ENCODE measurements around the gene GHITM. TPM values are rescaled to one million over a fixed set of nuclear protein-coding genes. Genes with fewer than 3 reads are reported as not detected.
A peak's percentile ranks its signal among the peaks of the same experiment; 100 is the strongest.

The GHITM gene
- total and polyA plus RNA-seq, 2 of the 13 experiments (the other 11 are each of a cell fraction or from before 2014, with no cell fraction given), result 163 to 212 TPM

- TF ChIP-seq SNAPC4 (CRISPR knock-in tag; IDR thresholded peaks at IDR 0.05), result 0 out of 2 replicates have a peak, but pooled peaks have one; percentile 63
- TF ChIP-seq, protein P1, sequence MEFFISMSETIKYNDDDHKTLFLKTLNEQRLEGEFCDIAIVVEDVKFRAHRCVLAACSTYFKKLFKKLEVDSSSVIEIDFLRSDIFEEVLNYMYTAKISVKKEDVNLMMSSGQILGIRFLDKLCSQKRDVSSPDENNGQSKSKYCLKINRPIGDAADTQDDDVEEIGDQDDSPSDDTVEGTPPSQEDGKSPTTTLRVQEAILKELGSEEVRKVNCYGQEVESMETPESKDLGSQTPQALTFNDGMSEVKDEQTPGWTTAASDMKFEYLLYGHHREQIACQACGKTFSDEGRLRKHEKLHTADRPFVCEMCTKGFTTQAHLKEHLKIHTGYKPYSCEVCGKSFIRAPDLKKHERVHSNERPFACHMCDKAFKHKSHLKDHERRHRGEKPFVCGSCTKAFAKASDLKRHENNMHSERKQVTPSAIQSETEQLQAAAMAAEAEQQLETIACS (CRISPR knock-in tag; IDR thresholded peaks at IDR 0.05), result no peak
- TF ChIP-seq ELF4 (CRISPR knock-in tag; IDR thresholded peaks at IDR 0.05; ENCODE audit: borderline replicate concordance), result no peak
- peak; percentile 58 for TF ChIP-seq ZBTB34 (CRISPR knock-in tag; IDR thresholded peaks at IDR 0.05)
- no peak for TF ChIP-seq SCMH1 (CRISPR knock-in tag; IDR thresholded peaks at IDR 0.05; ENCODE audit: borderline replicate concordance)
- TF ChIP-seq PAF1 (CRISPR knock-in tag; IDR thresholded peaks at IDR 0.05), result no peak
- TF ChIP-seq ZNF256 (CRISPR knock-in tag; conservative IDR thresholded peaks at IDR 0.05), result no peak
- TF ChIP-seq ZNF550 (CRISPR knock-in tag; IDR thresholded peaks at IDR 0.05; ENCODE audit: borderline replicate concordance), result peak; percentile 92
- no peak for TF ChIP-seq ZNF678 (CRISPR knock-in tag; IDR thresholded peaks at IDR 0.05)
- no peak for TF ChIP-seq ZNF207 (IDR thresholded peaks at IDR 0.05; ENCODE audit: borderline replicate concordance)
- TF ChIP-seq FOXA3 (CRISPR knock-in tag; IDR thresholded peaks at IDR 0.05), result peak; percentile 33; the same call in 1 of the 2 replicates
- TF ChIP-seq, protein P2, sequence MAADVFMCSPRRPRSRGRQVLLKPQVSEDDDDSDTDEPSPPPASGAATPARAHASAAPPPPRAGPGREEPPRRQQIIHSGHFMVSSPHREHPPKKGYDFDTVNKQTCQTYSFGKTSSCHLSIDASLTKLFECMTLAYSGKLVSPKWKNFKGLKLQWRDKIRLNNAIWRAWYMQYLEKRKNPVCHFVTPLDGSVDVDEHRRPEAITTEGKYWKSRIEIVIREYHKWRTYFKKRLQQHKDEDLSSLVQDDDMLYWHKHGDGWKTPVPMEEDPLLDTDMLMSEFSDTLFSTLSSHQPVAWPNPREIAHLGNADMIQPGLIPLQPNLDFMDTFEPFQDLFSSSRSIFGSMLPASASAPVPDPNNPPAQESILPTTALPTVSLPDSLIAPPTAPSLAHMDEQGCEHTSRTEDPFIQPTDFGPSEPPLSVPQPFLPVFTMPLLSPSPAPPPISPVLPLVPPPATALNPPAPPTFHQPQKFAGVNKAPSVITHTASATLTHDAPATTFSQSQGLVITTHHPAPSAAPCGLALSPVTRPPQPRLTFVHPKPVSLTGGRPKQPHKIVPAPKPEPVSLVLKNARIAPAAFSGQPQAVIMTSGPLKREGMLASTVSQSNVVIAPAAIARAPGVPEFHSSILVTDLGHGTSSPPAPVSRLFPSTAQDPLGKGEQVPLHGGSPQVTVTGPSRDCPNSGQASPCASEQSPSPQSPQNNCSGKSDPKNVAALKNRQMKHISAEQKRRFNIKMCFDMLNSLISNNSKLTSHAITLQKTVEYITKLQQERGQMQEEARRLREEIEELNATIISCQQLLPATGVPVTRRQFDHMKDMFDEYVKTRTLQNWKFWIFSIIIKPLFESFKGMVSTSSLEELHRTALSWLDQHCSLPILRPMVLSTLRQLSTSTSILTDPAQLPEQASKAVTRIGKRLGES (CRISPR knock-in tag; IDR thresholded peaks at IDR 0.05; ENCODE audit: borderline replicate concordance), result no peak; the same call in 1 of the 2 replicates
- no peak for TF ChIP-seq CBX2 (IDR thresholded peaks at IDR 0.05; ENCODE audit: low read depth, low read length)
- no peak for TF ChIP-seq CBX2 (CRISPR knock-in tag; IDR thresholded peaks at IDR 0.05; ENCODE audit: low read depth)
- TF ChIP-seq ZNF749 (CRISPR knock-in tag; IDR thresholded peaks at IDR 0.05; ENCODE audit: borderline replicate concordance), result no peak
- peak; percentile 91; the same call in 1 of the 2 replicates for TF ChIP-seq ZNF224 (CRISPR knock-in tag; IDR thresholded peaks at IDR 0.05)
- peak; percentile 72 for TF ChIP-seq DR1 (CRISPR knock-in tag; IDR thresholded peaks at IDR 0.05)
- peak; percentile 71 for TF ChIP-seq ZBTB7B (CRISPR knock-in tag; IDR thresholded peaks at IDR 0.05)
These were observed at the start of gene GHITM (continued) for GRCh38 chr10:84139126-84140035.

All from HepG2 (cell line).